ENCODE data around the gene ING5.

ING5 gene

GRCh38 chr2:241703032-241703604 is 1.3 kb downstream of the ING5 start:
- no peak for DNase-seq (ENCODE audit: low read depth in 2 of 3, low spot score in 1 of 3)

GRCh38 chr2:241706537-241706936 is 4.7 kb downstream of the ING5 start:
- DNase-seq (ENCODE audit: low read depth in 2 of 3, low spot score in 1 of 3), result no peak

- no peak for DNase-seq (ENCODE audit: low read depth in 2 of 3, low spot score in 1 of 3)
These were observed 7.0 kb downstream of the ING5 start for GRCh38 chr2:241708879-241709278.

- no peak for DNase-seq (ENCODE audit: low read depth in 2 of 3, low spot score in 1 of 3)
These were observed 17.3 kb downstream of the ING5 start for GRCh38 chr2:241719093-241719492.

- no peak for DNase-seq (ENCODE audit: low read depth in 2 of 3, low spot score in 1 of 3)
These were observed 18.3 kb downstream of the ING5 start for GRCh38 chr2:241720099-241720498.

GRCh38 chr2:241720560-241720959 is 18.7 kb downstream of the ING5 start:
- no peak for DNase-seq (ENCODE audit: low read depth in 2 of 3, low spot score in 1 of 3)

- DNase-seq (ENCODE audit: low read depth in 2 of 3, low spot score in 1 of 3), result no peak
These were observed 20.0 kb downstream of the ING5 start for GRCh38 chr2:241721852-241722251.

- no peak for DNase-seq (ENCODE audit: low read depth in 2 of 3, low spot score in 1 of 3)
These were observed 21.1 kb downstream of the ING5 start for GRCh38 chr2:241722896-241723454.

GRCh38 chr2:241724259-241724974 is 22.6 kb downstream of the ING5 start:
- DNase-seq (ENCODE audit: low read depth in 2 of 3, low spot score in 1 of 3), result no peak

- no peak for DNase-seq (ENCODE audit: low read depth in 2 of 3, low spot score in 1 of 3)
These were observed 23.4 kb downstream of the ING5 start for GRCh38 chr2:241724975-241725870.

- no peak for DNase-seq (ENCODE audit: low read depth in 2 of 3, low spot score in 1 of 3)
These were observed 24.6 kb downstream of the ING5 start for GRCh38 chr2:241726459-241726858.

- DNase-seq (ENCODE audit: low read depth in 2 of 3, low spot score in 1 of 3), result no peak
These were observed 26.2 kb downstream of the ING5 start for GRCh38 chr2:241728000-241728399.

GRCh38 chr2:241728627-241729026 is 26.8 kb downstream of the ING5 start:
- DNase-seq (ENCODE audit: low read depth in 2 of 3, low spot score in 1 of 3), result no peak

GRCh38 chr2:241729868-241730267 is 28.0 kb downstream of the ING5 start:
- no peak for DNase-seq (ENCODE audit: low read depth in 2 of 3, low spot score in 1 of 3)

- peak in 1 of 3 donors; percentile 28 for DNase-seq (ENCODE audit: low read depth in 2 of 3, low spot score in 1 of 3)
These were observed 28.9 kb downstream of the ING5 start for GRCh38 chr2:241730671-241731293.

GRCh38 chr2:241732513-241733186 is 30.8 kb downstream of the ING5 start:
- DNase-seq (ENCODE audit: low read depth in 2 of 3, low spot score in 1 of 3), result peak; percentile 61 to 65 (median 65)

- DNase-seq (ENCODE audit: low read depth in 2 of 3, low spot score in 1 of 3), result no peak
These were observed 31.8 kb downstream of the ING5 start for GRCh38 chr2:241733391-241734207.

GRCh38 chr2:241734208-241734466 is 32.3 kb downstream of the ING5 start:
- no peak for DNase-seq (ENCODE audit: low read depth in 2 of 3, low spot score in 1 of 3)

GRCh38 chr2:241734467-241735208 is 32.8 kb downstream of the ING5 start, which contains the start of gene D2HGDH:
TSS of gene D2HGDH (plus strand) at chr2:241734630. CDS start at chr2:241735225, 595 bp downstream.
- DNase-seq (ENCODE audit: low read depth in 2 of 3, low spot score in 1 of 3), result peak; percentile 89 to 94 (median 94)

Data from stimulated activated CD4-positive, alpha-beta T cell treated with anti-CD3 and anti-CD28 coated beads, Interleukin-12 subunit alpha, Interleukin-12 subunit beta, amount 100 ng/mL, for 48 hours (primary cell).